ENCODE results near the gene GALNTL6. TPM values are rescaled to one million over a fixed set of nuclear protein-coding genes. Genes with fewer than 3 reads are reported as not detected.

GALNTL6 gene
- total and polyA plus RNA-seq, 9 of the 15 experiments (the other 6 are each of a cell fraction or from before 2014, with no cell fraction given): 0.18 to 0.50 (median 0.29) TPM

DNA sequence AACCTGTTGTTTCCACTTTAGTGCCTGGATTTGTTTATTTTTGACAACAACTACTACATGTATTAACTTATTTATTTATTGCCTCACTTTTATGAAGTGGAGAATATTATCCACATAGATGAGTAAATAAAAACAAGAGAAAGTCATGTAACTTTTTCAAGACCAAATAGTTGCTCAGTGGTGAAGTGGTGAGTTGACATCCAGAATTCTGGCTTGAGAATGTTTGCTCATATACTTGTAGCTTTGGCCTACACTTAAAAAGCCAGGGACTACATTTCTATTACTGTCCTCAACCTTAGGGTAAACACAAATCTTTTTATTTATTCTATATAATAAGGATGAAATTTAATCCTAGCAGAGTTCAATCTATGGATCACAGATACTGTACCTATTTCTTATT is 47.7 kb upstream of the GALNTL6 start:
- no peak for TF ChIP-seq NRF1 (conservative IDR thresholded peaks at IDR 0.05 in 1 of 2, IDR thresholded peaks at IDR 0.05 in 1 of 2)
- TF ChIP-seq CHD4 (IDR thresholded peaks at IDR 0.05; ENCODE audit: insufficient read depth, insufficient replicate concordance, low read depth, low read length, poor library complexity, severe bottlenecking): no peak
- no peak for TF ChIP-seq FOXP1 (CRISPR knock-in tag; IDR thresholded peaks at IDR 0.05)
- TF ChIP-seq HDAC1 (IDR thresholded peaks at IDR 0.05): no peak
- TF ChIP-seq IRF9 (tag; IDR thresholded peaks at IDR 0.05): no peak
- no peak for TF ChIP-seq TBL1XR1 (IDR thresholded peaks at IDR 0.05; ENCODE audit: low read length in 2 of 2)
- 0 out of 2 replicates have a peak, but pooled peaks cover 1% of the 10 kb centered on the region for H3K9me3 ChIP-seq (replicated peaks; ENCODE audit: control insufficient read depth, insufficient read depth, low read depth, low read length)
- in situ Hi-C loops (cut with MboI) (no loop called here), intact Hi-C loops (cut with micrococcal nuclease) (no loop called here)
- POLR2A ChIA-PET: no interaction called here
- CTCF ChIA-PET (ENCODE audit: low intra/inter-chr PET ratio): no interaction called here
- H3K4me1 ChIP-seq (replicated peaks in 1 of 2; ENCODE audit: control insufficient read depth in 2 of 2, insufficient read depth in 2 of 2, low read length in 2 of 2): no peaks in the 10 kb centered on the region
- FAIRE-seq: no peak
- BruUV-seq (replicated peaks): no TSS peak
- H3K36me3 ChIP-seq (ENCODE audit: control insufficient read depth, insufficient read depth, low read length): no peaks in the 10 kb centered on the region
- H4K20me1 ChIP-seq (replicated peaks; ENCODE audit: control insufficient read depth, insufficient read depth, low read length): no peaks in the 10 kb centered on the region
- no peaks in the 10 kb centered on the region for H3K79me2 ChIP-seq (ENCODE audit: control insufficient read depth, insufficient read depth, low read length)
- no peak for DNase-seq (ENCODE audit: extremely low read depth in 1 of 4, low spot score in 3 of 4)
- no peak for ATAC-seq
- H3K27ac ChIP-seq (ENCODE audit: extremely low read depth, low read depth, low read length): no peak overlapping the region
- H3K27me3 ChIP-seq (ENCODE audit: control insufficient read depth in 2 of 2, insufficient read depth in 2 of 2, low read length in 2 of 2): no peaks in the 10 kb centered on the region
- H2AFZ ChIP-seq (ENCODE audit: low read depth, low read length): no peak overlapping the region
- H3K4me3 ChIP-seq: no peak overlapping the region
- no peaks in the 10 kb centered on the region for H3K9me1 ChIP-seq (ENCODE audit: control insufficient read depth, insufficient read depth, low read length)
- H3K4me2 ChIP-seq (ENCODE audit: insufficient read depth, low read length): no peak overlapping the region
- no peak overlapping the region for H3K9ac ChIP-seq (ENCODE audit: insufficient read depth in 1 of 2, low read depth in 2 of 2, low read length in 2 of 2)

Data from K562 (cell line).